Erythroblast (primary cell): Measurements from ENCODE around the gene ABO.
"Not testable (repeated sequence)": the region's sequence is repeated elsewhere in the genome, so short reads cannot be mapped to it uniquely, and the experiment has no call there.

Experiments
- DNase-seq, 2 experiments: peaks; one replicate each; lab custom pipeline; 2025; lab: John Stamatoyannopoulos, UW
- GATA1 ChIP-seq: IDR thresholded peaks from 2 replicates; pipeline ENCODE4 v1.6.1; 2011; ENCODE audit warnings: low read depth, mild to moderate bottlenecking, control low read depth, low read length, moderate library complexity
- POLR2A ChIP-seq: IDR thresholded peaks from 2 replicates; pipeline ENCODE4 v1.6.1; 2011; ENCODE audit warnings: mild to moderate bottlenecking, low read length

The ABO gene

GRCh38 chr9:133235549-133236222, 39.3 kb downstream of the ABO start:
- TF ChIP-seq POLR2A (no peak), GATA1 (no peak)
- no peak for DNase-seq

- TF ChIP-seq POLR2A, result no peak
- TF ChIP-seq GATA1, result no peak
- DNase-seq, result no peak
These were observed 40.3 kb downstream of the ABO start for GRCh38 chr9:133234577-133235322.

- no peak for TF ChIP-seq GATA1
- no peak for TF ChIP-seq POLR2A
- DNase-seq, result no peak
These were observed 41.1 kb downstream of the ABO start for GRCh38 chr9:133233681-133234432.

GRCh38 chr9:133231934-133232568, 43.0 kb downstream of the ABO start:
- not testable (repeated sequence) for DNase-seq

- DNase-seq, result not testable (repeated sequence)
These were observed 44.5 kb downstream of the ABO start for GRCh38 chr9:133230514-133230913.

GRCh38 chr9:133230093-133230492, 44.9 kb downstream of the ABO start:
- no peak for DNase-seq
- TF ChIP-seq GATA1, result no peak
- no peak for TF ChIP-seq POLR2A

GRCh38 chr9:133228474-133229193, 46.4 kb downstream of the ABO start:
- not testable (repeated sequence) for DNase-seq

GRCh38 chr9:133227996-133228395, 47.0 kb downstream of the ABO start:
- not testable (repeated sequence) for DNase-seq

GRCh38 chr9:133227242-133227860, 47.6 kb downstream of the ABO start:
- DNase-seq, result no peak
- TF ChIP-seq POLR2A (no peak), GATA1 (no peak)

- DNase-seq, result no peak
- TF ChIP-seq GATA1 (no peak), POLR2A (no peak)
These were observed 48.5 kb downstream of the ABO start for GRCh38 chr9:133226219-133227171.

- no peak for DNase-seq
- no peak for TF ChIP-seq GATA1
- no peak for TF ChIP-seq POLR2A
These were observed 49.6 kb downstream of the ABO start for GRCh38 chr9:133225171-133226011.

- TF ChIP-seq GATA1, result no peak
- TF ChIP-seq POLR2A, result no peak
- DNase-seq, result no peak
These were observed 50.2 kb downstream of the ABO start for GRCh38 chr9:133224762-133225161.

GRCh38 chr9:133223159-133223756, 51.7 kb downstream of the ABO start:
- DNase-seq, result not testable (repeated sequence)

- DNase-seq, result not testable (repeated sequence)
These were observed 53.0 kb downstream of the ABO start for GRCh38 chr9:133221994-133222393.
